NOMO-1 treated with DMSO at 0.1 percent for 48 hours (cell line): ENCODE results near the gene SHISA9.

ENCODE experiments used
- DNase-seq: peaks from one replicate; lab custom pipeline; 2025; ENCODE audit not compliant: unreplicated experiment; lab: John Stamatoyannopoulos, UW

The SHISA9 gene

DNA sequence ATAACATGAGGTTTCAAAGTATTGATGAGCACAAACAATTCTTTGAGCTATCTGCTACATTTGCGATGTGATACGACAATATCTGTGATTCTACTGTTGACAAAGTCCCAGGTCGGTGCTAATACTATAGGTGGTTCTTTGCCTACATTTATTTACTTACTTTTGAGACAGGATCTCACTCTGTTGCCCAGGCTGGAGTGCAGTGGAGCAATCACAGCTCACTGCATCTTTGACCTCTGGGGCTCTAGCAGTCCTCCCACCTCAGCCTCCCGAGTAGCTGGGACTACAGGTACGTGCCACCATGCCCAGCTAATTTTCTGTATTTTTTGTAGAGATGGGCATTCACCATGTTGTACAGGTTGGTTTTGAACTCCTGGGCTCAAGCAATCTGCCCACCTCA, 343.4 kb downstream of the SHISA9 start:
- no peak for DNase-seq

DNA sequence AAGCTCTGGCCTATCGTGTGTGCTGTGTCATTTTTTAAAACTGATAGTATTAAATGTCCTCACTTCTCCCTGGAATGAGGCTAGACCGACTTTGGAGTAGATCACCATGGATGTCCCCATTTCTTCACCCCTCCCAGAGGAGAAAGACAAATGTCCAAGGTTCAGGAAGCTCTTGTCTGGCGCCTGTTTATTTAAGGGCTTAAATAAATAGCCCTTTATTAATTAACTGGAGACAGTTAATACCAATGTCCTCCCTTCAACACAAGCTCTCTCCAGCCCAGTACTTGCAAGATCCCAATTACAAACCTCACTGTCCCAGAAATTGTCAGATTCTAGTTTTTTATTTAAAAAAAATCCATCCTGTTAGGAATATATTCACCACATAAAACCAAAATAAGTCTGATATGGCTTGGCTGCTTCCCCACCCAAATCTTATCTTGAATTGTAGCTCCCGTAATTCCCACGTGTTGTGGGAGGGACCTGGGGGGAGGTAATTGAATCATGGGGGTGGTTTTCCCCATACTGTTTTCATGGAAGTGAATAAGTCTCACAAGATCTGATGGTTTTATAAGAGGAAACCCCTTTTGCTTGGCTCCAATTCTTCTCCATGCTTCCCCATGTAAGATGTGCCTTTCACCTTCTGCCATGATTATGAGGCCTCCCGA, 344.4 kb downstream of the SHISA9 start:
- no peak for DNase-seq

DNA sequence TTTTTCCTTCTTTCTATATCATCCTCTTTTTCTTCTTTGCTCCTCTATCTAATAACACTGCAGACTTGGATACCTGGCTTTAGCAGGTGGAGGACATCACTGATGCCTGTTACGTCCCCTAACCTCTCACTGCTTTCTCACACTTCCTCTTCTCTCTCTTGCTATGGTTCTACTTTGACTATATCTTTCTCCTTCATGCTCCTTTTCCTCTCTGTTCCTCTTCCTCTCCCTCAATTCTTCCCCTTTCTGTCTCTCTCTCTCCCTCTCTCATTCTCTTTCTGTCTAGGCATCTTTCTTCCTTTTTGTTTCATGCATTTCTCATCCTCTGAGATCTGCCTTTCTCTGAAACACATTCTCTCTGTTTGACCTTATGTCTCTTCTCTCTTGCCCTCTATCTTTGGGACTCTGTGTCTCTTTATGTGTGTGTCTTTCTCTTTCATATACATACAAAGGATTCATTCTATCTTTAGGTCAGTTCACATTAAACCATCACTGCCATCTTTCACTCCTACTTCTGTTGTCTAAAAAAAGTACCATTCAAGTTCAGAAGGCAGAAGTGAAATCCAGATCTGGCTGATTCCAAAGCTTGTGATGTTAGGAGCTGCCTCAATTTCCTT, 353.7 kb downstream of the SHISA9 start:
- no peak for DNase-seq

DNA sequence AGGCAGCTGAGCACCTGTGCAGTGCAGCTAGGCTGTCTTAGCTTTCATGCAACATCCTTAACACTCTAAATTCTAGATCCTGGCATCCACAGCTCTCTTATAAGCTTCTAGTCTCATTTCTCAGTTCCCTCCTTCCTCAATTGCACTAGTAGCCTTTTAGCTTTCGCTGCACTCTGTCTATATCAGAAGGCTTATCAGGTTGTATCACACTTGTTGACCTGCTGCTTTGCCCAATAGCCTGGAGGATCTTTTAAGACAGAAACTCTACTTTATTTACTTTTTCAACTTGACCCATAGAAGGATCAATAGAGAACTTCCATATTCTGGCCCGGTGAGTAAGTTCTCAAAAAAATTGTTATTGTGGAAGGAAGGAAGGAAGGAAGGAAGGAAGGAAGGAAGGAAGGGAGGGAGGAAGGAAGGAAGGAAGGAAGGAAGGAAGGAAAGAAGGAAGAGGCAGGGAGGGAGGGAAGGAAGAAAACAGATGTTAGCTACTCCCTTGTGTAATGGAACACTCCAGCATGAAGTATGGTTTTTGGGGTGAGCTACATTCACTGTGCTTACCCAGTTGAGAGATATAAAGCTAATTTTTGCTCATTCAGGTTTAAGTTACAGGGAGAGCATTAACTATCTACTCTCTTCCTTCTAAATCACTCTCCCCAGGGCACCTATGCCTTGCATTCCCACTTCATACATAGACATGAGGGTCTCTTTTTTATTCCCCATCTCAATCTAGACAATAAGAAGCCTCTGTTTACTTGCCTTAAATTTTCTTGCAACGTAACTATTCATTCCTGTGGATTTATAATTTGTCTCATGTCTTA, 361.1 kb downstream of the SHISA9 start:
- DNase-seq = no peak

DNA sequence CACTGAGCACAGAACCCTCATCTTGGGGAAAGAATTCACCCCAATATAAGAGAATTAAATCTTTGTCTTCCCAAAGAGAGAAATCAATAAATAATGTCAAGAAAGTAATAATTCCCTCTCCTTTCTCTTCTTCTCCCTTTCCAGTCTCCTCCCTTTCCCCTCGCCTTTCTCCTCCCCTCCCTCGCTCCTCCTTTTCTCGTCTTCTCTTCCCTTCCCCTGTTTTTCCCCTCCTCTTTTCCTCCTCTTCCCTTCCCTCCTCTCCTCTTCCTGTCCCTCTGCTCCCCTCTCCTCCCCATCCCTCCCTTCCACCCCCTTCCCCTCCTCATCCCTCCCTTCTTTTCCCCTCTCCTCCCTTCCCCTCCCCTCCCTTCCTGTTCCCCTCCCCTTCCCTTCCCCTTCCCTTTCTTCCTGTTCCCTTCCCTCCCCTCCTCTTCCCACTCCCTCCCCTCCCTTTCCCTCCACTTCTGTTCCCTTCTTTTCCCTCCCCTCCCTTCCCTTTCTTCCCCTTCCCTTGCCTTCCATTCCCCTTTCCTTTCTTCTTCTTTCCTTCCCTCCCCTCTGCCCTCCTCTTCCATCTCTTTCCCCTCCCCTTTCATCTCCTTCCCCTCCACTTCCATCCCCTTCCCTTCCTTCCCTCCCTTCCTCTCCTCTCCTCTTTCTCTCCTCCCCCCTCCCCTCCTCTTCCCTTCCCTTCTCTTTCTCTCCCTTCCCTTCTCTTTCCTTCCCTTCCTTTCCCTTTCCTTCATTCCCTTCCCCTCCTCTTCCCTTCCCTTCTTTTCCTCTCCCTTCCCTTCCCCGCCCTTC, 363.6 kb downstream of the SHISA9 start:
- DNase-seq = no peak

DNA sequence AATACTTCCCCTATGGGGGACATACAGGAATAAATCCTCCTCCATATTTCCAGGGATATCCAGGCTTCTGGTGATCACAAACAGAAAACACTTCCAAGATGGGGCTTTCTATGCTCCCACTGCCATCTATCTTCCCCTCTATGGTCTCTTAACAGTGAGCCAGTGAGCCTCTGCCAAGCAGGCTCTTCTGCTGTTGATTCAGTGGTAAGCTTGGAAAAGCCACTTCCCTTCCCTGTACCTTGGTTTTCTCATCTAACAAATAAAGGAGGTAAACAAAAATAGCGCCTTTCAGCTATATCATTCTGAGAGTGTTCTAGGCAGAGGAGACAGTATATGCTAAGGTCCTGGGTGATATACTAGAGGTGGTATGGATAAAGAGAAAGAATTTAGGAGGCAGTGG, 368.0 kb downstream of the SHISA9 start:
- DNase-seq = no peak

DNA sequence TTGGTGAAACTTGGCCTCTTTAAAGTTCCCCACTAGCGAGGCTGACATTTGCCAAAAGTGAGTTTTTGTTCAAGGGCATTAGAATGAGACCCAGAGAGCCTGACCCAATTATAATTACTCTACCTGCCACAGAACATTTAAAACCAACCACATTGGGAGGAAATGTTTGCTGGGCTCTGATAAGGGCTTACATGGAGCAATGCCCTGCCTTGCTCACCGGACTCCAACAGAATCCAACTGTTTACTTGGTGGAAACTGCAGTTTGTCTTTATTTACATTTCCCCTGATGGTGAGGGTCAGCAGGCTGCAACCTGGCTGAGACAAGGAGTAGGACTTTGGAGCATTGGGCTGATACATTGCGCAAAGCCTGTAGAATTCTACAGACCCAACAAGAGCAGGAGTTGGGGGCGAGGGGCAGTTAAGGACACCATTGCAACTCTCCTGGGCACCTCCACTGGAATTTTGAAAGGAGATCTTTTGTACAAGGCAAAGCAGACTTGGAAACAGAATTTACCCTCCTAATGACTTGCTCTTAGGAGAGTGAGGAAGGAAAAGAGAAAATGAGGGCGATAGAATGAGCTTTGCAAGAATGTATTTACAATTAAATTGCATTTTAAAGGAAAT, 368.6 kb downstream of the SHISA9 start:
- DNase-seq = no peak

DNA sequence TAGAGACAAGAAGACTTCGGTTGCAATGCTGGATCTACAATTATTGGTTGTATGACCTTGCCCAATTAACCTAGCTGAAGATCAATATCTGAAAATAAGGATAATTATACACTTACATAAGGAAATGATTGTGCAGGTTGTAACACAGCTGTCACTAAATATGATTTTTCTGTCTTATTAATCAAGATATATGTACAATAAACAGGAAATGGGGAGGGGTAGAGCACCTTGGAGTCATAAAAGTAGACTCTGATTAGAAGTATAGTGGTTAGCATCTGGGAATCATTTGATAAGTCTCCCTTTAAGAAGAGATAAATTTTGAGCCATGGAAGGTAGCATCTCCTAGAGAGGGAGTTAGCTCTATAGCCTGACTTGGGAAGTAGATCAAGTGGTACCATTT, 369.2 kb downstream of the SHISA9 start:
- no peak for DNase-seq

DNA sequence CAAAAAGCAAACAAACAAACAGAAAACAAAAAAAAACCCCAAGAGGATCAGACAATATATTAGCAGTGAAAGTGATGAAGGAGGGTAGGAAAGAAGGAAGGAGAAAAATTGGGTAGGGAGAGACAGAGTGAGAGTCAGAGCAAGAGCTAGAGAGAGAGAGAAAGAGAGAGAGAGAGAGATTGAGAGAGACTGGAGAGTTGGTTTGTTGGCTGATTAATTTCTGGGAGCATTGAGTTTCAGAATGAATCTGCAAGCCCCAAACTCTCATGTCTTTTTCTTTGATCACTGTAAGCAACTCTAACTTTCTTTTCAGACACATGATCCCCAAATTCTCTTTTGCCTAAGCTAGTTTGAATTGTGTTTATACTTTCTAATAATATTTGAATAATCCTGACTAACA, 388.1 kb downstream of the SHISA9 start:
- no peak for DNase-seq
